Measurements from ENCODE around the gene FAM98C.

Gene FAM98C

DNA sequence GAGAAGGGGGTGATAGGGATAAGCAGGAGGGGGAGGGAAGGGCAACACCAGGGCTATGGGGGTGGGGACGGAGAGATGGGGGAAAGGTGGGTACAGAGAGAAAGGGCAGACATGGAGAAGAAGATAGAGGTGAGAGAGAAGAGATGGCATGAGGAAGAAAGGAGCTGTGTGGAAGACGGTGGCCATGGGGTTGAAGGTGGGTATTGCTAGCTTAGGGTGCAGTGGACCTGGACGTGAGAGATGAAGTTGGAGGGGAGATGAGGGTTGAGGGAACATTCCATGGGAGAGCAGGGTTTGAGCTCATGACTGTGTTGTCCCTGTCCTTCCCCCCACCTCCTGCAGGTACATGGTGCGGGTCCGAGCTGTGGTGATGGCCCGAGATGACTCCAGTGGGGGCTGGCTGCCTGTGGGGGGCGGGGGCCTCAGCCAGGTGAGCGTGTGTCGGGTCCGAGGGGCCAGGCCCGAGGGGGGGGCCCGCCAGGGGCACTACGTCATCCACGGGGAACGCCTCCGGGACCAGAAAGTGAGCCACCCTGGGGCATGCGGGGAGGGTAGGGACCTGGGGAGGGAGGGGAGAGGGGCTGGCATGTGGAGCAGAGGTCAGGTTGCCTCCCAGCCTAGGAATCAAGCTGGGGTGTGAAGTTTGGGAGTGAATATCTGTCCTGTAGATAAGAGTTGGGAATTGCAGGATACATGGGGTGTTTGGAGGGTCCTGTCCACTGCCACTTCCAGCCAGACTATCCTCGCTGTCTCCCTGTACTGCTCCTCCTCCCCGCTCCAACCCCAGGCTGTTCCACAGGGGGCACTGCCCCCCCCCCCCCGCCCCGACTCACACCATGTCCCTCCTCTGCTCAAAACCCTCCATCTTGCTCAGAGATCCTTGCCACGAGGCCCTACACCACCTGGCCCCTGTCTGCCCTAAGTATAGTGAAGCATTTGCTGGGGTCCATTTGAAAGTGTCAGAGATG lies 12.7 kb upstream of the FAM98C start:
- peak overlapping the region; percentile 94 for H3K4me3 ChIP-seq (ENCODE audit: low read depth, low read length)
- TF ChIP-seq, protein P1, sequence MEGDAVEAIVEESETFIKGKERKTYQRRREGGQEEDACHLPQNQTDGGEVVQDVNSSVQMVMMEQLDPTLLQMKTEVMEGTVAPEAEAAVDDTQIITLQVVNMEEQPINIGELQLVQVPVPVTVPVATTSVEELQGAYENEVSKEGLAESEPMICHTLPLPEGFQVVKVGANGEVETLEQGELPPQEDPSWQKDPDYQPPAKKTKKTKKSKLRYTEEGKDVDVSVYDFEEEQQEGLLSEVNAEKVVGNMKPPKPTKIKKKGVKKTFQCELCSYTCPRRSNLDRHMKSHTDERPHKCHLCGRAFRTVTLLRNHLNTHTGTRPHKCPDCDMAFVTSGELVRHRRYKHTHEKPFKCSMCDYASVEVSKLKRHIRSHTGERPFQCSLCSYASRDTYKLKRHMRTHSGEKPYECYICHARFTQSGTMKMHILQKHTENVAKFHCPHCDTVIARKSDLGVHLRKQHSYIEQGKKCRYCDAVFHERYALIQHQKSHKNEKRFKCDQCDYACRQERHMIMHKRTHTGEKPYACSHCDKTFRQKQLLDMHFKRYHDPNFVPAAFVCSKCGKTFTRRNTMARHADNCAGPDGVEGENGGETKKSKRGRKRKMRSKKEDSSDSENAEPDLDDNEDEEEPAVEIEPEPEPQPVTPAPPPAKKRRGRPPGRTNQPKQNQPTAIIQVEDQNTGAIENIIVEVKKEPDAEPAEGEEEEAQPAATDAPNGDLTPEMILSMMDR (IDR thresholded peaks at IDR 0.05; ENCODE audit: low read depth, low read length), result no peak

DNA sequence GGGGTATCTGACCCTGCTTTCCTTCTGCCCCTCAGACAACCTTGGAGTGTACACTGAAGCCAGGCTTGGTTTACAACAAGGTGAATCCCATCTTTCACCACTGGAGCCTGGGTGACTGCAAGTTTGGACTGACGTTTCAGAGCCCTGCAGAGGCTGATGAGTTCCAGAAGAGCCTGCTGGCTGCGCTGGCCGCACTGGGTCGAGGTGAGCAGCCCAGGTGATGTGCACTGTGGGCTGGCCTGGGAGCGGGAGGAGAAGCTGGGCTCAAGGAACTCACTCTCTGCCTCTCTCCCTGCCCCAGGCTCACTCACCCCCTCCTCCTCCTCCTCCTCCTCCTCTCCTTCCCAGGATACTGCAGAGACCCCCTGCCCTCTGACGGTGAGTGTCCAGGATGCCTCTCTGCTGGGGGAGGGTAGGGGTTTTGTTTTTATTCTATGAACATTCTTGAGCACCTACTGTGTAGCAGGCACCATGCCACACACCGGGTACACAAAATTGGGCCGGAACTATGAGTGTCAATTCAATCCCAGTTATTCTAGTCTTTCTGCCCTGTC lies 10.9 kb upstream of the FAM98C start:
- TF ChIP-seq, protein P1 (IDR thresholded peaks at IDR 0.05; ENCODE audit: low read depth, low read length), result no peak
- H3K4me3 ChIP-seq (ENCODE audit: low read depth, low read length), result no peak overlapping the region

DNA sequence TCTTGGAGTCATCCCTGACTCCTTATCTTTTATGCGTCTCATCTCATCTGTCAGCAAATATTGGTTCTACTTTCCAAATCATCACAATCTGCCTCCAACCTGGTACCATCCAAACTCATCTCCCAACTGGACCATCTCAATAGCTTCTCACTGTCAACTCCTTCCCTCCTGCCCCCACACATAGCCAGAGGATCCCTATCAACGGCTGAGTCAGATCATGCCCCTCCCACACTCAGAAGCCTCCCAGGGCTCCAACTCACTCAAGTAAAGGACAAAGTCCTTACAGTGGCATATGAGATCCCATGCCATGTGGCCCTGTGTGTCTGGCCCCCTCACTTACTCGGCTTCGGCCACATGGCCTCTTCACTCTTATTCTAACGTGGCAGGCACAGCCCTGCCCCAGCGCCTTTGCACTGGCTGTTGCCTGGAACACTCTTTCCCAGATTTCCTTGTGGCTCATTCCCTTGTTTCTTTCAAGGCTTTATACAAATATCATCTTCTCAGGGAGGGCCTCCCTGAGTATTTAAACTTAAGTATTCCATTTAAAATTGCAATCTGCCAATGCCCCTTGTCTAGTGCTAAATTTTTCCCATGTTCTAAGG lies 10.1 kb upstream of the FAM98C start:
- TF ChIP-seq, protein P1 (IDR thresholded peaks at IDR 0.05; ENCODE audit: low read depth, low read length), result no peak
- H3K4me3 ChIP-seq (ENCODE audit: low read depth, low read length), result no peak overlapping the region

DNA sequence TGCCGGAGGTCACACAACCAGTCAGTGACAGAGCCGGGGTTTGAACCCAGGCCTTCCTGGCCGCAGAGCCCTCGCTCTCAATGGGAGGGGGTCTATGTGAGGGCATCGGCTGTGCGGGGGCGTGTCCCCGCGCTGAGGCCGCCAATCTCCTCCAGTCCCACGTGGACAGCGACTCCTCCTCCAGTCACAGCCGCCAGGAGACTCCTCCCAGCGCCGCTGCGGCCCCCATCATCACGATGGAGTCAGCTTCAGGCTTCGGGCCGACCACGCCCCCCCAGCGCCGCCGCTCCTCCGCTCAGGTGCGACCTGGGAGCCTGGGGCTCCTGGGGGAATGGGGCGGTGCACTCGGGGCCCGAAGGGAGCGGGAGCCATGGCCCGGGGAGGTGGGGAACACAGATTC lies 8.4 kb upstream of the FAM98C start:
- TF ChIP-seq, protein P1 (IDR thresholded peaks at IDR 0.05; ENCODE audit: low read depth, low read length), result no peak
- H3K4me3 ChIP-seq (ENCODE audit: low read depth, low read length), result no peak overlapping the region

DNA sequence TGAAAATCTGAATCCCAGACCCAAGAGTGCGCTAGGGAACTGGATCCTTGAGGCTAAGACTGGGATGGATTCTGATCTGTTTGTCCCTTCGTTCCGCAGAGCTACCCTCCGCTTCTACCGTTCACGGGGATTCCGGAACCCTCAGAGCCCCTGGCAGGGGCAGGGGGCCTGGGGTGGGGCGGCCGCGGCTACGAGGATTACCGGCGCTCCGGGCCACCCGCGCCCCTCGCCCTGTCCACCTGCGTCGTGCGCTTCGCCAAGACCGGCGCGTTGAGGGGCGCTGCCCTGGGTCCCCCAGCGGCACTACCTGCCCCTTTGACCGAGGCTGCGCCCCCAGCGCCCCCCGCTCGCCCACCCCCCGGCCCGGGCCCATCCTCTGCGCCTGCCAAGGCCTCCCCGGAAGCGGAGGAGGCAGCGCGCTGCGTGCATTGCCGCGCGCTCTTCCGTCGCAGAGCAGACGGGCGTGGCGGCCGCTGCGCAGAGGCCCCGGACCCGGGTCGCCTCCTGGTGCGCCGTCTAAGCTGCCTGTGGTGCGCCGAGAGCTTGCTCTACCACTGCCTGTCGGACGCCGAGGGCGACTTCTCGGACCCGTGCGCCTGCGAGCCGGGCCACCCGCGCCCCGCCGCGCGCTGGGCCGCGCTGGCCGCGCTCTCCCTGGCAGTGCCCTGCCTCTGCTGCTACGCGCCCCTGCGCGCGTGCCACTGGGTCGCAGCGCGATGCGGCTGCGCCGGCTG lies 7.3 kb upstream of the FAM98C start:
- TF ChIP-seq, protein P1 (IDR thresholded peaks at IDR 0.05; ENCODE audit: low read depth, low read length), result no peak
- H3K4me3 ChIP-seq (ENCODE audit: low read depth, low read length), result no peak overlapping the region

DNA sequence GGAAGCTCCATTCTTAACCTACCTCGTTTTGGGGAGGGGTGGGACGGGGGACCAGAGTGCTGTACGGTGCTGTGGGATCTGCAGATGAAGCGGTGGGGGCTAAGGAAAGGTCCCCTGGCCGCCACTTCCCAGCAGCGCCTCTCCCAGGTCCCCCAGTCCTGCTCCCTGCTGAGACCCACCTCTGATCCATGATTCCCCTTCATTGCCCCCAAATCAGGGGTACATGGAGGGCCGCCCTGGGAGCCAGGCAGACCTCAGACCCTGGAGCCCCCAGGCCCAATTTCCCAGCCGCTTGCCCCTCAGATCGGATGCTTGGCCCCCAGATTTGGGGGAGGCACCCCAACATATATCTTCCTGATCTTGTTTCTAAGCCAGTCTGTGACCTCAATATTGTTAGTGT lies 3.8 kb upstream of the FAM98C start:
- H3K4me3 ChIP-seq (ENCODE audit: low read depth, low read length), result no peak overlapping the region
- TF ChIP-seq, protein P1 (IDR thresholded peaks at IDR 0.05; ENCODE audit: low read depth, low read length), result no peak
